HG02571 (cell line): ENCODE results near the gene FOXO4.

ENCODE experiments used
- ATAC-seq: cut with Tn5 transposase; IDR thresholded peaks from one replicate; pipeline ENCODE4 v1.9.1; 2021; ENCODE audit warnings: mild to moderate bottlenecking, moderate library complexity; ENCODE audit not compliant: unreplicated experiment

Gene FOXO4

DNA sequence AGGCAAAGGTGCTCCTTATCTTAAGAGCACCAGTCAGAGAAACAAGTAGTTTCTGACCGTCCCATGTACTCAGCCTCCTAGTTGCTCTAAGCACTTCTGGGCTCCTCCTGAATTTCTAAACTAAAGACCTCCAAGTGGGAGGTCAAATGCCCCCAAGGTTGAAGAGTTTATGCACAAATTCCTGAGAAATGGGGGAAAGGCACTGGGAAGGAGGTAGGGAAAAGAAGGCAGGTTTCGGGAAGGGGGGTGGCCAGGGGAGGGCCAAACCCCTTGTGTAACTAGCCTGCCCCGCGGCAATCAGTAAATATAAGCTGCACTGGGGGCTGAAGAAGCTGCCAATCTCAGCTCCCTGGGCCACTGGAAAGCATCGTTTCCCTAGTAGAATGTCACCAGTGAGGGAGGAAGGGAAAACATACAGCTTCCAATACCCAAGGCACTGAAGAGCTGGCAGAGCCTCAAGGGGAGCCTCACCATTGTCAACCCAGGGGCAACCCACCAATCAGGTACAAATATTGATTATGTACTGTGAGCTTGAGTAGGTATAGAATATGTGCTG is 3.4 kb downstream of the FOXO4 start:
- ATAC-seq = no peak

GRCh38 chrX:71099736-71100135 is 4.1 kb downstream of the FOXO4 start:
- no peak for ATAC-seq

DNA sequence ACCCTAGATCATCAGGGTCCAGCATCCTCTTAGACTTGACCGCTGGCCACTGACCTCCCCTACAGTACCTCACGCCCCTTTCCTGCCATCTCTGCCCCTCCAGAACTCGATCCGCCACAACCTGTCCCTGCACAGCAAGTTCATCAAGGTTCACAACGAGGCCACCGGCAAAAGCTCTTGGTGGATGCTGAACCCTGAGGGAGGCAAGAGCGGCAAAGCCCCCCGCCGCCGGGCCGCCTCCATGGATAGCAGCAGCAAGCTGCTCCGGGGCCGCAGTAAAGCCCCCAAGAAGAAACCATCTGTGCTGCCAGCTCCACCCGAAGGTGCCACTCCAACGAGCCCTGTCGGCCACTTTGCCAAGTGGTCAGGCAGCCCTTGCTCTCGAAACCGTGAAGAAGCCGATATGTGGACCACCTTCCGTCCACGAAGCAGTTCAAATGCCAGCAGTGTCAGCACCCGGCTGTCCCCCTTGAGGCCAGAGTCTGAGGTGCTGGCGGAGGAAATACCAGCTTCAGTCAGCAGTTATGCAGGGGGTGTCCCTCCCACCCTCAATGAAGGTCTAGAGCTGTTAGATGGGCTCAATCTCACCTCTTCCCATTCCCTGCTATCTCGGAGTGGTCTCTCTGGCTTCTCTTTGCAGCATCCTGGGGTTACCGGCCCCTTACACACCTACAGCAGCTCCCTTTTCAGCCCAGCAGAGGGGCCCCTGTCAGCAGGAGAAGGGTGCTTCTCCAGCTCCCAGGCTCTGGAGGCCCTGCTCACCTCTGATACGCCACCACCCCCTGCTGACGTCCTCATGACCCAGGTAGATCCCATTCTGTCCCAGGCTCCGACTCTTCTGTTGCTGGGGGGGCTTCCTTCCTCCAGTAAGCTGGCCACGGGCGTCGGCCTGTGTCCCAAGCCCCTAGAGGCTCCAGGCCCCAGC is 5.2 kb downstream of the FOXO4 start:
- ATAC-seq = no peak

- ATAC-seq = no peak
Measured at GRCh38 chrX:71102292-71102691, 6.6 kb downstream of the FOXO4 start.

DNA sequence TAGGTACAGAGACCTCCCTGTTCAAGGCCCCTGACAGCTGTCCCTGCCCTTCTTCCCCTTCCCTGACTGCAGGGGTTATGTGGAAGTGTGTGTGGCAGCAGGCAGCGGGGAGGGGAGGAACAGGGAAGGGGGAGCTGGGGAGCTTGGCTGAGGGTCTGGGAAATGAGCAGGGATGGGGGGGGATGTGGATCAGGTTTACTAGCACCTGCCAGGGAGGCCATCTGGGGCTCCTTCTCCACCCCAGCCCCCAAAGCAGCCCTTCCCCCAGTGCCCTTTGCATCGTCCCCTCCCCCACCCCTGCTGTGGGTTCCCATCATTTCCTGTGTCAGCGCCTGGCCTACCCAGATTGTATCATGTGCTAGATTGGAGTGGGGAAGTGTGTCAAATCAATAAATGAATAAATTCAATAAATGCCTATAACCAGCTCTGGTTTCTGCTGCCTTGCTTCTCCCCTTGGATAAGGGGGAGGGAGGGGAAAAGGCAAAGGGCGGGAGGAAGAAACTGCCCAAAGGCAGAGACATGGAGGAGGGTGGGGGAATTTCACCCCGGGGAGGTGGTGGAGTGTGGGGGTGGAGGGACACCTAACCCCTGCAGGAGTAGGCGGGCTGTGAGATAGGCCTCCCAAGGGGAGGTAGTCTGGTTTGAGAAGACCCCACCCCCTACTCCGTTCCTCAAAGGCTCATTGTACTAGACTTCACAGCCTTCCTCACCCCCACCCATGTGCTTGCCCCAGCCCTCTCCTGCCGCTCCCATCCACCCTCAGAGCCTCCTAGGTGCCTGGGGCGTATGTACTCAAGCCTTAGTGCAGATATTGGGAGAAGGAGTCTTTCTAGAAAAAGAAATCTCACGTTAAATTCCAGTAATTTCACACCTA is 7.7 kb downstream of the FOXO4 start:
- no peak for ATAC-seq

- no peak for ATAC-seq
Measured at GRCh38 chrX:71105628-71106027, 10.0 kb downstream of the FOXO4 start.

GRCh38 chrX:71106427-71106826 is 10.8 kb downstream of the FOXO4 start, which contains the start of gene CXorf65:
Gene CXorf65, minus strand, starts transcription at chrX:71106740. Its CDS starts 184 bp downstream, at chrX:71106556.
- no peak for ATAC-seq

DNA sequence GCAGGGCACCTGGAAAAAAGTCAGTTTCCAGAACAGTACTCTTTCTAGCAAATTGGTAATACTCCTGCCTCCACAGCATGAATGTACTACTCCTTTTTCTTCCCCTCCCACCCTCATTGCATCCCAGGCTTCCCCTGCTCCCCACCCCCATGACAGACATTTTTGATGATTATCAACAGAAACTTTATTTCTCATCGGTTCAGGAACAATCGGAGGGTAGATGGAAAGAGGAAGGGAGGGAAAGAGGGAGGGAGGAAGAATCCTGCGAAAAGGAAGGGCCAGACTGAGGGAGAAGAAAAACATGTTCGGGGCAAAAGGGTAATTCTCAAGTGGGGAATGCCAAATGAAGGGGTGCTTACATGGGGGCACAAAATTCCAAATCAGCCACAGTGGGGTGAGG is 11.6 kb downstream of the FOXO4 start:
- ATAC-seq = no peak

GRCh38 chrX:71107762-71108360 is 12.2 kb downstream of the FOXO4 start:
- ATAC-seq = no peak

GRCh38 chrX:71109051-71109450 is 13.4 kb downstream of the FOXO4 start:
- no peak for ATAC-seq

DNA sequence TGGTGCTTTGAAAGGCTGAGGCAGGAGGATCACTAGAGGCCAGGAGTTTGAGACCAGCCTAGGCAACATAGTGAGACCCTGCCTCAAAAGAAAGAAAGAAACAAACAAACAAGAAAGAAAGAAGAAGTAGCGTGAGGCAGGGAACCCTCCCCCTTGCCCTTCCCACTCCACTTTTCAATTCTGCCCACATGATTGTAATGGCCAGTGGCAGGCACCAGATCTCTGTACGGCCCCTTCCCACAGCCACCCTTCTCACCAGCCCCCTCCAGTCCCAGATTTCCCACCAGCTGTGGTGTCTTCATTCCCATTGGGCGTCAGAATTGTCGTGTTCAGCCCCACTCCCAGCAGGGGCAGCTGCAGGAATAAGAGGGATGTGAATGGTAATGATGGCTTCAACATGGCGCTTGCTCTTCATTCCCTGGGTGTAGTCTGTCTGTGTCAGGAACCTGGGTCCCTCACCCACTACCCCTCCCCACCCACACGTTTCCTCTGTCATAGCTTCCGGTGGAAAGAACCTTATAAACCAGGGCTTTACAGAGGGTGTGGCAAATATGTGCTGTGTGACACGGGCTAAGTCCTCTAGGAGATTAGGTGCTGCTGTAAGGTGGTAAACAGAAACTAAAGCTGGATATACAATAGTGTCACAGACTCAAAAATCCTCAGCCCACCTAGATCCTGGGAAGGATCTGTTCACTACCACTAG is 15.6 kb downstream of the FOXO4 start, which contains the start of gene IL2RG:
Gene IL2RG (minus strand): TSS at position 437 of the 703 bp plus-strand sequence. CDS start 38 bp downstream, at position 399.
- peak; percentile 88 for ATAC-seq

GRCh38 chrX:71111921-71112431 is 16.3 kb downstream of the FOXO4 start:
- peak; percentile 15 for ATAC-seq

DNA sequence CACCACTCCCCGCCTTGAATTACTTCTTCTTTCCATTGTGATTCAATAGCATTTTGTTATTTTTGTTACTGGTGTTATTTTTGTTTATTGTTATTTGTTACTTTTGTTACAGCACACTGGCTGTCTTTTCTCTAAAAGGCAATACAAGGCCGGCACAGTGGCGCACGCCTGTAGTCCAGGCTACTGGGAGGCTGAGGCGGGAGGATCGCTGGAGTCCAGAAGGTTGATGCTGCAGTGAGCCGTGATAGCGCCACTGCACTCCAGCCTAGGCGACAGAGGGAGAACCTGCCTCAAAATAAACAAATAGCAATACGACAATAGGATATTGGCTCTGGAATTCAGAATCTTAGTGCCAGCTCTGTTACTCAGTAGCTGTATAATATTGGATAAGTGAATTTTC is 21.7 kb downstream of the FOXO4 start:
- ATAC-seq = no peak

DNA sequence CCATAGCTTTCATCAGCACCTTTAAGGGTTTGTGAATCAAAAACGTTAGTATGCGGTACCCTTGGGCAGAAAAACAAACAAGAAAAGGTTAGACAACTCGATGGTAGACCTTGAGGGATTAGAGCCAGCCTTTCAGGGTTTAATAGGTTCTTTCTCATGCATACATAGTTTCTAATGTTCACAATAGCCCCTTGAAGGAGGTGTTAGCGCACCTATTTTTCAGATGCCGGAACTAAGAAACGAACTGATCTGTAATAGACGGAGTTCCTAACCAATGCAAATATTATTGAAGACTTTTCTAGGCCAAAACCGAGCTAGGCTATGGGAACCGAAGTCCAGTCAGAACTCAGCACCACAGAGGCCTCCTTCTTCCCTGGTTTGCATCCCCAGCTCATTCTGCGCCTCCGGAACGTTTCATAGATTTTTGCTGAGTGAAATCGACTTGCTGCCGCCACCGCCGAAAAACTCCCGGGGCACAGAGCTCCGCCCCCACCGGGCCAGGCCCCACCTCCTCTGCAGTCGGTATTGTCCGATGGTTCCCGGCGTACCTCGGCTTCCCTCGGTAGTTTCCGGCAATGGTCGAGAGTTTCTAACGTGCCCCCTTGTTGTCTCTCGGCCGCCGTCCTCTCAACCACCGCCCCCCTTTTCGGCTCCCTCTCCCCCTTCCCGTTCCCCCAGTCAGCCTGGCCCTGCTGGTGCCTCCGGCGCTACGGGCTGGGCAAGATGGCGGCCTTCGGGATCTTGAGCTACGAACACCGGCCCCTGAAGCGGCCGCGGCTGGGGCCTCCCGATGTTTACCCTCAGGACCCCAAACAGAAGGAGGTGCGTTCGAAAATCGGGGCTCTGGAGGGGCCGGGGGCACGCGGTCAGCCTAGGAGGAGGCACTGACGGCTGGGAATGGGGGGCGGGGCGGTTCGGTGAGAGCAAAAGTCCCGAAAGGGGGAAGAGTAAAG is 22.7 kb downstream of the FOXO4 start, which contains the start of gene MED12:
Gene MED12 (plus strand): TSS at position 565 of the 953 bp plus-strand sequence. CDS start 159 bp downstream, at position 724.
- ATAC-seq = peak; percentile 90

DNA sequence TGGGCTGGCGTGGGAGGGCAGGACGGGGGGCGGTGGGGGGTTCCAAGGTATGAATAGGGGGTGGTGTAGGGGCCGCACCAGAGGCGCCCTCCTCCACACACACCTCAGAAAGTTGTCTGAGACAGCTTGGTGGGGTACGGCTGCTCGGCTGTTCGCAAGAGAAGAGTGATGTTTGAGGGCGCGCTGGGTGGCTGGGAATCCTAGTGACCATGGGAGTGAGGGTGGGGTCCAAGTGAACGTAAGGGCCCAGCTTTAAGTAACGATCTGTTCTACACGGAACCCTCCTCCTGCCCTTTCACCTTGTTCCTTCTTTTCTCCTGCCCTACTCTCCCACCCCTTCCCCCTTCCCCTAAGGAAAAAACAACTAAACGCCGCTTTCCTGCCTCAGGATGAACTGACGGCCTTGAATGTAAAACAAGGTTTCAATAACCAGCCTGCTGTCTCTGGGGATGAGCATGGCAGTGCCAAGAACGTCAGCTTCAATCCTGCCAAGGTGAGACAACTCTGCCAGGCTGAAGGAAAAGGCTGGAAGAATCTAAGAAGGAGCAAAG is 23.4 kb downstream of the FOXO4 start:
- ATAC-seq = no peak

GRCh38 chrX:71128166-71128833 is 32.6 kb downstream of the FOXO4 start:
- ATAC-seq = no peak

- peak; percentile 61 for ATAC-seq
Measured at GRCh38 chrX:71128915-71129765, 33.5 kb downstream of the FOXO4 start.
